ENCODE data around the gene HOXB3.

GRCh38 chr17:48565022-48565554 is 25.0 kb downstream of the HOXB3 start:
- no peak for TF ChIP-seq CTCF (IDR thresholded peaks at IDR 0.05)
- no peak for TF ChIP-seq POLR2A (IDR thresholded peaks at IDR 0.05)
- no peak for TF ChIP-seq EP300 (IDR thresholded peaks at IDR 0.05)
